Transverse colon (tissue), 3 donors: Measurements from ENCODE around the gene ACTR3.

Source experiments
- CTCF ChIP-seq, 5 experiments: fragments of 200-600 bp in 3 of 5; fragments of 450-650 bp in 2 of 5; sonication (generic) in 3 of 5; IDR thresholded peaks; 1 replicate in 2 of 5; 2 replicates in 3 of 5; pipeline ENCODE4 v1.5.1; 2016 to 2017; ENCODE audit warnings: antibody characterized with exemption in 5 of 5, inconsistent platforms in 3 of 5, mild to moderate bottlenecking in 2 of 5, moderate library complexity in 1 of 5
- POLR2A ChIP-seq: fragments of 450-650 bp; IDR thresholded peaks from one replicate; pipeline ENCODE4 v1.6.1; 2016; ENCODE audit warnings: antibody characterized with exemption, mild to moderate bottlenecking, moderate library complexity

- no peak for TF ChIP-seq POLR2A
- no peak for TF ChIP-seq CTCF (IDR thresholded peaks at IDR 0.05)
Measured at GRCh38 chr2:113879457-113879856, 10.4 kb upstream of the ACTR3 start.
